ENCODE results near the gene CSRNP2.

DNA sequence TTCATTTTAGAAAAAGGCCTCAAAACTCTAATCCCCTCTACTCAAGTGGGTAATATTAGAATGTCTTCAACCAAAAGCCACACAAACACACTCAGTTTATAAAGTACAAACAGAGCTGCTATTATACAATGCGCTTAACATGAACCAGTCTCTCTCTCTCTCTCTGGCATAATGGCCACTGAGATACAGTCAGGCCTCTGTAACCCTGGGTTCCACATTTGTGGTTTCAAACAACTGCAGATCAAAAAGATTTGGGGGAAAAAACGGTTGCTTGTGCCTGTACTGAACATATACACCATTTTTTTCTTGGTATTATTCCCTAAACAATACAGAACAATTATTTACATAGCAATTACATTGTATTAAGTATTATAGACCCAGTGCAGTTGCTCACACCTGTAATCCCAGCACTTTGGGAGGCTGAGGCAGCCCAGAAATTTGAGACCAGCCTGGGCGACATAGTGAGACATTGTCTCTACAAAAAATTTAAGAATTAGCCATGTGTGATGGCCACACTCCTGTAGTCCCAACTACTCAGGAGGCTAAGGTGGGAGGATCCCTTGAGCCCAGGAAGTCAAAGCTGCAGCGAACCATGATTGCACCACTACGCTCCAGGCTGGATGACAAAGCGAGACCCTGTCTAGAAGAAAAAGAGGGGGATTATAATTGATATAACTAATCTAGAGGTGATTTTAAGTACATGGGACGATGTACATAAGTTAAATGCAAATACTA is 62.8 kb downstream of the CSRNP2 start:
- TF ChIP-seq, protein P1, sequence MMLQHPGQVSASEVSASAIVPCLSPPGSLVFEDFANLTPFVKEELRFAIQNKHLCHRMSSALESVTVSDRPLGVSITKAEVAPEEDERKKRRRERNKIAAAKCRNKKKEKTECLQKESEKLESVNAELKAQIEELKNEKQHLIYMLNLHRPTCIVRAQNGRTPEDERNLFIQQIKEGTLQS (CRISPR knock-in tag; IDR thresholded peaks at IDR 0.05), result no peak
- no peak for TF ChIP-seq POLR2A (IDR thresholded peaks at IDR 0.05; ENCODE audit: insufficient read depth in 1 of 2, low read depth in 2 of 2, low read length in 2 of 2)

All from HepG2 (cell line).